Esophagus squamous epithelium (tissue), 5 donors: Measurements from ENCODE around the gene CLECL1. TPM values are rescaled to one million over a fixed set of nuclear protein-coding genes. Genes with fewer than 3 reads are reported as not detected.
"Not testable (repeated sequence)": the region's sequence is repeated elsewhere in the genome, so short reads cannot be mapped to it uniquely, and the experiment has no call there.

Experiments used
- DNase-seq: peaks from one replicate; lab custom pipeline; 2025; lab: John Stamatoyannopoulos, UW
- H3K27ac ChIP-seq, 4 donors: fragments of 200-600 bp; sonication (generic); one replicate each; pipeline ENCODE4 v1.5.1; 2016 to 2019; ENCODE audit warnings: mild to moderate bottlenecking in 1 of 4
- H3K27me3 ChIP-seq, 4 donors: fragments of 200-600 bp; sonication (generic); 1 replicate in 3 of 4; 2 replicates in 1 of 4; pipeline versions ENCODE4 v1.5.1 to v1.6.0; 2017 to 2021; ENCODE audit warnings: antibody characterized with exemption in 1 of 4
- H3K36me3 ChIP-seq, 3 donors: fragments of 200-600 bp; sonication (generic); one replicate each; pipeline ENCODE4 v1.5.1; 2016 to 2019
- H3K4me1 ChIP-seq, 3 donors: fragments of 200-600 bp; sonication (generic); one replicate each; pipeline ENCODE4 v1.5.1; 2017 to 2019
- H3K4me3 ChIP-seq, 4 donors: fragments of 200-600 bp; sonication (generic); 1 replicate in 3 of 4; 2 replicates in 1 of 4; pipeline ENCODE4 v1.5.1; 2016 to 2019; ENCODE audit warnings: mild to moderate bottlenecking in 2 of 4, moderate library complexity in 1 of 4
- H3K9me3 ChIP-seq, 3 donors: fragments of 200-600 bp; sonication (generic); one replicate each; pipeline ENCODE4 v1.5.1; 2016 to 2019
- CTCF ChIP-seq, 6 experiments: fragments of 450-650 bp in 4 of 6; fragments of 200-600 bp in 2 of 6; sonication (generic) in 2 of 6; IDR thresholded peaks; one replicate each; pipeline ENCODE4 v1.5.1; 2016 to 2019; ENCODE audit warnings: antibody characterized with exemption in 6 of 6, mild to moderate bottlenecking in 4 of 6, moderate library complexity in 4 of 6
- POLR2A ChIP-seq, 4 donors: fragments of 450-650 bp; IDR thresholded peaks; one replicate each; pipeline ENCODE4 v1.6.1; 2017; ENCODE audit warnings: antibody characterized with exemption in 4 of 4, mild to moderate bottlenecking in 4 of 4, moderate library complexity in 3 of 4
- WGBS, 2 donors: methylation state at CpG; one replicate each; pipeline ENCODE4 v1.1.5; 2018; 5-methylcytosine and 5-hydroxymethylcytosine counted together
- intact Hi-C: fragments of 100-400 bp; cut with DNase I; formaldehyde crosslinking; loops from one replicate; pipeline ENCODE4 v1.15.0; 2022
- total RNA-seq, 4 donors: library from RNA; depleted of rRNA; stranded (reverse); fragments of >200 nt; gene quantifications; one replicate each; pipeline ENCODE4 v1.1.0, GENCODE V29; 2016
- donor health status: DM: yes; HTN: yes; CAD: no.

Gene CLECL1
- total RNA-seq, 4 donors from 2014 or later: 1.1 TPM; not detected in 3

- H3K4me3 ChIP-seq: no peak overlapping the region
- H3K36me3 ChIP-seq: peaks cover 0 to 69% (median 0%) of the 10 kb centered on the region in 3 donors
- WGBS, 2 donors: 30 to 86% methylated on average over 1 of the region's 1 CpG
- peaks cover 0 to 8% (median 3%) of the 10 kb centered on the region in 3 donors for H3K9me3 ChIP-seq
- no peak overlapping the region for H3K27ac ChIP-seq
- no peaks in the 10 kb centered on the region for H3K4me1 ChIP-seq
- TF ChIP-seq CTCF (IDR thresholded peaks at IDR 0.05): no peak
- TF ChIP-seq POLR2A (IDR thresholded peaks at IDR 0.05): no peak
- DNase-seq: no peak
- no peaks in the 10 kb centered on the region for H3K27me3 ChIP-seq
- intact Hi-C loops: no loop called here
Observed at GRCh38 chr12:9694241-9694640, 38.7 kb downstream of the CLECL1 start.

- Histone ChIP-seq H3K4me3 (no peak overlapping the region), H3K9me3 (peaks cover 0 to 8% (median 3%) of the 10 kb centered on the region in 3 donors), H3K27ac (no peak overlapping the region), H3K36me3 (peaks cover 0 to 82% (median 0%) of the 10 kb centered on the region in 3 donors), H3K4me1 (no peaks in the 10 kb centered on the region), H3K27me3 (no peaks in the 10 kb centered on the region)
- intact Hi-C loops: no loop called here
- no peak for DNase-seq
- no peak for TF ChIP-seq POLR2A (IDR thresholded peaks at IDR 0.05)
- no peak for TF ChIP-seq CTCF (IDR thresholded peaks at IDR 0.05)
- 56 to 72% methylated on average over 1 of the region's 1 CpG for WGBS, 2 donors
Observed at GRCh38 chr12:9692909-9693308, 40.0 kb downstream of the CLECL1 start.

- WGBS, 2 donors: 67% methylated on average over 1 of the region's 1 CpG
- H3K4me3 ChIP-seq: no peak overlapping the region
- H3K36me3 ChIP-seq: peaks cover 0 to 66% (median 0%) of the 10 kb centered on the region in 3 donors
- H3K27me3 ChIP-seq: no peaks in the 10 kb centered on the region
- no peaks in the 10 kb centered on the region for H3K9me3 ChIP-seq
- DNase-seq: no peak
- intact Hi-C loops: no loop called here
- no peaks in the 10 kb centered on the region for H3K4me1 ChIP-seq
- TF ChIP-seq CTCF (IDR thresholded peaks at IDR 0.05) (no peak), POLR2A (IDR thresholded peaks at IDR 0.05) (no peak)
- H3K27ac ChIP-seq: no peak overlapping the region
Observed at GRCh38 chr12:9687228-9687627, 45.7 kb downstream of the CLECL1 start.

GRCh38 chr12:9685915-9686314, 47.0 kb downstream of the CLECL1 start:
- Histone ChIP-seq H3K36me3 (peaks cover 0 to 66% (median 0%) of the 10 kb centered on the region in 3 donors), H3K4me3 (no peak overlapping the region), H3K9me3 (no peaks in the 10 kb centered on the region), H3K4me1 (no peaks in the 10 kb centered on the region), H3K27ac (no peak overlapping the region), H3K27me3 (no peaks in the 10 kb centered on the region)
- DNase-seq: no peak
- WGBS, 2 donors: 70 to 94% methylated on average over 2 to 4 of the region's 4 CpGs
- intact Hi-C loops: no loop called here
- TF ChIP-seq CTCF (IDR thresholded peaks at IDR 0.05): no peak
- no peak for TF ChIP-seq POLR2A (IDR thresholded peaks at IDR 0.05)

- DNase-seq, intact Hi-C loops, H3K27ac ChIP-seq, H3K27me3 ChIP-seq, H3K4me1 ChIP-seq, H3K4me3 ChIP-seq, H3K9me3 ChIP-seq: not testable (repeated sequence)
- peaks cover 0 to 66% (median 0%) of the 10 kb centered on the region in 3 donors for H3K36me3 ChIP-seq
- 90 to 100% methylated on average over 2 to 4 of the region's 5 CpGs for WGBS, 2 donors
Observed at GRCh38 chr12:9685366-9685765, 47.5 kb downstream of the CLECL1 start.

GRCh38 chr12:9682949-9683348, 49.9 kb downstream of the CLECL1 start:
- DNase-seq, H3K27me3 ChIP-seq, H3K27ac ChIP-seq, intact Hi-C loops, H3K4me1 ChIP-seq, H3K9me3 ChIP-seq, H3K4me3 ChIP-seq: not testable (repeated sequence)
- H3K36me3 ChIP-seq: peaks cover 0 to 49% (median 0%) of the 10 kb centered on the region in 3 donors
- whole genome bisulfite sequencing, 2 donors: 89 to 92% methylated on average over 2 of the region's 2 CpGs

- 93 to 96% methylated on average over 4 of the region's 4 CpGs for WGBS, 2 donors
- intact Hi-C loops, H3K4me1 ChIP-seq: not testable (repeated sequence)
Observed at GRCh38 chr12:9682508-9682907, 50.4 kb downstream of the CLECL1 start.

More at GRCh38 chr12:9682508-9682907, 50.4 kb downstream of the CLECL1 start:
- H3K9me3 ChIP-seq, H3K27ac ChIP-seq, H3K27me3 ChIP-seq, DNase-seq, H3K4me3 ChIP-seq: not testable (repeated sequence)
- peaks cover 0 to 47% (median 0%) of the 10 kb centered on the region in 3 donors for H3K36me3 ChIP-seq
